GM13977 (cell line): ENCODE data around the gene PASK.

ENCODE experiments used
- DNase-seq: peaks from one replicate; pipeline ENCODE4 v3.0.0; 2012; ENCODE audit warnings: low spot score
- in situ Hi-C: fragments of 300-500 bp; cut with MboI; formaldehyde crosslinking; loops from one replicate; pipeline ENCODE4 v1.12.0; 2022; ENCODE audit warnings: low sequenced_read_pairs, low pct_unique_long_range_greater_than_20kb, mixed read lengths, inconsistent platforms; ENCODE audit not compliant: unreplicated experiment
- TF ChIP-seq, protein P1 (sequence below): IDR thresholded peaks from 2 replicates; pipeline ENCODE4 v1.5.1; 2012; ENCODE audit warnings: mild to moderate bottlenecking, control low read depth; ENCODE audit not compliant: insufficient read depth; ENCODE audit errors: extremely low read depth, missing control alignments

Gene PASK

DNA sequence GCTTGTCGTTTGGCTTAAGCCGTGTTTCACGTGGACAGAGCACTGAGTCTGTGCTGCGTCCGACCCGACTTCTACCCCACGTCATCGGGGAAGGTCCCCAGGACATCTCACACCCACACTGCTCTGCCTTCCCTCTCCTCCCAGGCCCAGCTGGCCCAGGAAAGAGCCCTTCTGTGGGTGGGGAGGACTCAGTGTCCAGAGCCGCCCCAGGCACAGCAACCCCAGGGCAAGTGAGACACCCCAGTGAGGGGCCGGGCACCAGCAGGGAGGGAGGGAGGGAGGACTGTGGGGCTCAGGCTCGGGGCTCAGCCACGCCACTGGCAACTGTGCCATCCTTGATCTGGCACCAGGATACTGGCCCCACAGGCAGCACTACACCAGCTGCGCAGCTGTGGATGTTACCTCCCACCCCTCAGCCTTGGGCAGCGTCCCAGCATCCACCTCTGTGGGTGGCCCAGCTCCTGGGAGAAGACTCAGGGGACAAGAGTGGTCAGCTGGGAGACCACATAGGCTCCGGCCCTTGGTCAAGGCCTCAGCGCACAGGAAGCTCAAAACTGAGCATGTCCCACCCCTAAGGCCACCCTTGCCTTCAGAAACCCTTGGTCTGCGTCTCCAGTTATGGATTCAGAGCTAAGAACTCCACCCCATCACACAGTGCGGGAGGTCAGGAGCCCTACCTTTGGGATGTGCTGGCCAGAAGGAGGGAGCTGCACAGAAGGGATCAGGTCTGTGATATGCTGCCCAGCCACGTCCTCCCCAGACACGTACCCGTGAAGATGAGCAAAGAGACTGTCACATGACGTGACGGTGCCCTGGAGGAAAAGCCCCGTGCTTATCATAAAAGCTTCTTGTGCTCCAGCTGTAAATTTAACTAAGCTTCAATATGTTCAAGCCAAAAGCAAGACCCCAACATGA lies 11.7 kb downstream of the PASK start:
- in situ Hi-C loops = no loop called here
- no peak for DNase-seq
- TF ChIP-seq, protein P1, sequence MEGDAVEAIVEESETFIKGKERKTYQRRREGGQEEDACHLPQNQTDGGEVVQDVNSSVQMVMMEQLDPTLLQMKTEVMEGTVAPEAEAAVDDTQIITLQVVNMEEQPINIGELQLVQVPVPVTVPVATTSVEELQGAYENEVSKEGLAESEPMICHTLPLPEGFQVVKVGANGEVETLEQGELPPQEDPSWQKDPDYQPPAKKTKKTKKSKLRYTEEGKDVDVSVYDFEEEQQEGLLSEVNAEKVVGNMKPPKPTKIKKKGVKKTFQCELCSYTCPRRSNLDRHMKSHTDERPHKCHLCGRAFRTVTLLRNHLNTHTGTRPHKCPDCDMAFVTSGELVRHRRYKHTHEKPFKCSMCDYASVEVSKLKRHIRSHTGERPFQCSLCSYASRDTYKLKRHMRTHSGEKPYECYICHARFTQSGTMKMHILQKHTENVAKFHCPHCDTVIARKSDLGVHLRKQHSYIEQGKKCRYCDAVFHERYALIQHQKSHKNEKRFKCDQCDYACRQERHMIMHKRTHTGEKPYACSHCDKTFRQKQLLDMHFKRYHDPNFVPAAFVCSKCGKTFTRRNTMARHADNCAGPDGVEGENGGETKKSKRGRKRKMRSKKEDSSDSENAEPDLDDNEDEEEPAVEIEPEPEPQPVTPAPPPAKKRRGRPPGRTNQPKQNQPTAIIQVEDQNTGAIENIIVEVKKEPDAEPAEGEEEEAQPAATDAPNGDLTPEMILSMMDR = no peak

DNA sequence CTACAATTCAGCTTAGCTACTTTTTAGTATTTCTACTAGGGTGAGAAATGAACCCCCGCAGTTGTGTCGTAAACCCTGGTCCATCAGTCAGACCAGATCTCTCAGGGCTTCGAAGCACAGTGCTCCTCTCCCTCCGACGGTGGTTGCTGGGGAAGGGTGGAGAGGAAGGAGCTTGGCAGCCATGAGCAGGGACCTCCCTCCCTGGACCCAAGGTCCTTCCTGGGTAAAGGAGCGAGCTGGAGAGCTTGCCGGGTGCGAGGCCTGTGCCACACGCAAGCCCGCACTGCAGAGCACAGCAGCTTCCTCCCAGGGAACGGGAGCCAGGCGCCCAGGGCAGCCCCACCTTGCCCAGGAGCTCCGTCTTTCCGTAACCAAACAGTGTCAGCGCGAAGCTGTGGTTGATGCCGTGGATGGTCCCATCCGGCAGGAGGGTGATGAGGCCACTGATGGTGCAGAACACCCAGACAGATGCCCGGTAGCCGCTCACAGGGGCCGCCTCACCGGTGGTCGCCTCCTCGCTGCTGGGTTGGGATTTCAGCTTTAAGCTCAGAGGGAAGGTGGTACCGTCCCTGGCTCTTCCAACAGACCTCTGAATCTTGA lies 12.5 kb downstream of the PASK start:
- DNase-seq = no peak
- in situ Hi-C loops = no loop called here
- TF ChIP-seq, protein P1 = no peak

DNA sequence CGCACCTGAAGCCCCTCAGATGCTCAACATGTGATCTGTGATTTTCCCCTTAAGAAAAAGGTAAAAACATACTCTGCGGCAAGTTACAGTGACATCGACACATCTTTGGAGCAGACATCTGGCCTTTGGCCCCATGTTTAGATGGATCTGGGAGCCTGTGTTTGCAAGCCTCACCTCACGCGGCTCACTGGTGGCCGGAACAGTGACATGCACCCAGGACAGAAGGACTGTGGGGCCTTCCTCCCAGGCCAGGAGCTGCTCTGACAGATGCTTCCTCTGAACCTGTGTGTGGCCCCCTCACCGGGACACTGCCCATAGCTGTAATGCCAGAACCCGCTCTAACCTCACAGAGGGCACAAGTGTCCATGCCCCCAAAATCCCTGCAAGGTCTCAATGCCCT lies 13.1 kb downstream of the PASK start:
- TF ChIP-seq, protein P1 = no peak
- DNase-seq = no peak
- in situ Hi-C loops = no loop called here

DNA sequence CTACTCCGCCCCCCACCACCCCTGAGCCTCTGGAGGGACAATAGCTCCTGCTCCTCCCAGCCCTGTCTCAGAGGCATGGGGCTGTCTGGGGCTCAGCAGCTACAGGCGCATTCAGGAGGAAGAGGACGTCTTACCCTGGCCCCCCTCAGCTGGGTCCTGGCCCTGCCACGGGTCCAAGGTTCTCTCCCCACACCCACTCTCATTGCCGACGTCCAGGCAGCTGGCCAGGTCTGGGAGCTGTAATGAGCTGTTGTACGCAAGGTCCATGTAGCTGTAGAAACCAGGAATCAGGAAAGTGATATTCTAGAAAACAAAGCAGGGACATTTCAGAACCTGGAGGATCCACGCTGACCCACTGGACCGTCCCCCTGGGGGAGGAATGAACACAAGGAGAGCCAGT lies 13.5 kb downstream of the PASK start:
- TF ChIP-seq, protein P1 = no peak
- no peak for DNase-seq
- in situ Hi-C loops = no loop called here

DNA sequence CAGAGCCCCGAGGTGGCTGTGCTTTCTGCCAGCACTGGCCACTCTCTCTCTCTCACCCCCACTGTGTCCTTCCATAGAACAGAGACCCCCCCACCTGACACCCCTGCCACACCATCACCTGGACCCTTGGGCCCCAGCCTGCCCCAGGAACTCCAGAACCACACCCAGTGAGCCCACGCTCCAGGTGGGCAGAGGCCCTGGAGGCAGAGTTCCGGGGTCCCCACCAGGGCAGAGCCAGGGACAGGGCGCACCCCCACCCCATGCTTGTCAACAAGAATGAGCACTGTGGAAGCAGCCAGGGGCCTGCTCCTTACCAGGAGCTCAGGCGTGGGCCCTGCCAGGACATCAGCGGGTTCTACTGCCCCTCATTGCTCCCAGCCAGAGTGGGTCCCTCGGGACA lies 14.6 kb downstream of the PASK start:
- in situ Hi-C loops = no loop called here

DNA sequence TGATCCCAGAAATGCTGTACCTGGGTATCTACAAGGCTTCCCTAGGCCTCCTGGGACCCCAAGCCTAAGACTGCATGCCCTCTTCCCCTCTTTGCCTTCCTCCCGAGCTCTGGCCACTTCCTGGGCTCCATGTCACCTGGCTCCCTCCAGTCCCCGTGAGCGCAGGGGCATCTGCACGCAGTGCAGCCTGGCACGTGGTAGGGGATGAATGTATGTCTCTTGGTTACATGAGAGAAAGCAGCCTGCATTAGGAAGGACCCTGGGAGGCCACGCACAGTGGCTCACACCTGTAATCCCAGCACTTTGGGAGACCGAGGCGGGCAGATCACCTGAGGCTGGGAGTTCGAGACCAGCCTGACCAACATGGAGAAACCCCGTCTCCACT lies 15.8 kb downstream of the PASK start:
- in situ Hi-C loops = no loop called here
- DNase-seq = no peak
- TF ChIP-seq, protein P1 = no peak

More for the DNA sequence above, 14.6 kb downstream of the PASK start:
- TF ChIP-seq, protein P1 = no peak
- no peak for DNase-seq
